HFF-Myc (cell line): ENCODE data around the gene ANKRD50.

ENCODE experiments used
- DNase-seq: peaks from one replicate; pipeline ENCODE4 v3.0.0-alpha.2; 2011; ENCODE audit warnings: low read depth; ENCODE audit errors: extremely low read depth
- H3K4me3 ChIP-seq: replicated peaks from 2 replicates; pipeline ENCODE4 v1.5.1; 2011; ENCODE audit warnings: low read depth, mild to moderate bottlenecking, control low read depth, low read length
- TF ChIP-seq, protein P1 (sequence below): IDR thresholded peaks from 2 replicates; pipeline ENCODE4 v1.5.1; 2012; ENCODE audit warnings: mild to moderate bottlenecking, low read depth, low read length, control low read depth; ENCODE audit errors: missing control alignments

Gene ANKRD50

DNA sequence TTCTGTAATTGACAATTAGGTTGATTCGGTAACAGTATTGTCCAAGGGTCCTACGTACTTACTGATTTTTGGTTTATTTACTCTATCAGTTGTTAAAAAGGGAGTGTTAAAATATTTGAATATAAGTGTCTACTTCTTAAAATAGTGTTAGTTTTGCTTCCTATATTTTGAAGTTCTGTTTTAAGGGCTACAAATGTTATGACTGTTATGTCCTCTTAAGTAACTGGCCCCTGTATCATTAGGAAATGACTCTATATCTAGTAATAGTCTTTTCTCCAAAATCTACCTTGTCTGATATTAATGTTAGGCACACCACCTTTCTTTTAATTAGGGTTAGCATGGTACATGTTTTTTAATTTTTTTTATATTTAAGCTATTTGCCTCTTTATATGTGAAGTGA is 30.1 kb downstream of the ANKRD50 start:
- TF ChIP-seq, protein P1, sequence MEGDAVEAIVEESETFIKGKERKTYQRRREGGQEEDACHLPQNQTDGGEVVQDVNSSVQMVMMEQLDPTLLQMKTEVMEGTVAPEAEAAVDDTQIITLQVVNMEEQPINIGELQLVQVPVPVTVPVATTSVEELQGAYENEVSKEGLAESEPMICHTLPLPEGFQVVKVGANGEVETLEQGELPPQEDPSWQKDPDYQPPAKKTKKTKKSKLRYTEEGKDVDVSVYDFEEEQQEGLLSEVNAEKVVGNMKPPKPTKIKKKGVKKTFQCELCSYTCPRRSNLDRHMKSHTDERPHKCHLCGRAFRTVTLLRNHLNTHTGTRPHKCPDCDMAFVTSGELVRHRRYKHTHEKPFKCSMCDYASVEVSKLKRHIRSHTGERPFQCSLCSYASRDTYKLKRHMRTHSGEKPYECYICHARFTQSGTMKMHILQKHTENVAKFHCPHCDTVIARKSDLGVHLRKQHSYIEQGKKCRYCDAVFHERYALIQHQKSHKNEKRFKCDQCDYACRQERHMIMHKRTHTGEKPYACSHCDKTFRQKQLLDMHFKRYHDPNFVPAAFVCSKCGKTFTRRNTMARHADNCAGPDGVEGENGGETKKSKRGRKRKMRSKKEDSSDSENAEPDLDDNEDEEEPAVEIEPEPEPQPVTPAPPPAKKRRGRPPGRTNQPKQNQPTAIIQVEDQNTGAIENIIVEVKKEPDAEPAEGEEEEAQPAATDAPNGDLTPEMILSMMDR, result no peak
- DNase-seq, result no peak
- no peak overlapping the region for H3K4me3 ChIP-seq

DNA sequence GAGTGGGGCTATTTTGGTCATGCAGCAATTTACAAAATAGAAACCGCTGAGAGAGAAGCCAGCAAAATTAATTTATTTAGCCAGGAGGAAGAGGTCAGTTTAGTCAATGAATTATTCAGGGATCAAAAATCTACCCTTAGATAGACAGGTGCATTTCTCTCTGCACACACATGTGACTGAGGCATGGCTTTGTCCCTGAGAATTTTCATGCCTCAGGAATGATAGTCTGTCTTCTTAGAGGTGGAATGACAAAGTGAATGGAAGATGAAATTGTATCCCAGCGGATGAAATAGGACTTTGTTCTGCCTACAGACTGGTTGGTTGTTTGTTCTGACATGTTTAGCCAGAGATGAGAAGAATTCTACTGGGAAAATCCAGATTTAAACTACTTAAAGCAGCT is 46.0 kb downstream of the ANKRD50 start:
- TF ChIP-seq, protein P1, result no peak
- H3K4me3 ChIP-seq, result no peak overlapping the region
- no peak for DNase-seq

DNA sequence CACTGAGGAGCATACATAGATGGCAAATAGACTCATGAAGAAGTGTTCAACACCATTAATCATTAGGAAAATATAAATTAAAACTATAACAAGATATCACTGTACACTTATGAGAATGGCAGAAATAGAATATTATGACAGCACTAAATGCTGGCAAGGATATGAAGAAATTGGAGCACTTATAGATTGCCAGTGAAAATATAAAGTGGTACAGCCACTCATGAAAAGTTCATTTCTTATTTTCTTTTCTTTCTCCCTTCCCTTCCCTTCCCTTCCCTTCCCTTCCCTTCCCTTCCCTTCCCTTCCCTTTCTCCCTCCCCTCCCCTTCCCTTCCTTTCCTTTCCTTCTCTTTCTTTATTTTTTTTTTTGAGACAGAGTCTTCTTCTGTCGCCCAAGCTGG is 53.7 kb downstream of the ANKRD50 start:
- H3K4me3 ChIP-seq, result no peak overlapping the region
- DNase-seq, result no peak
- TF ChIP-seq, protein P1, result no peak

DNA sequence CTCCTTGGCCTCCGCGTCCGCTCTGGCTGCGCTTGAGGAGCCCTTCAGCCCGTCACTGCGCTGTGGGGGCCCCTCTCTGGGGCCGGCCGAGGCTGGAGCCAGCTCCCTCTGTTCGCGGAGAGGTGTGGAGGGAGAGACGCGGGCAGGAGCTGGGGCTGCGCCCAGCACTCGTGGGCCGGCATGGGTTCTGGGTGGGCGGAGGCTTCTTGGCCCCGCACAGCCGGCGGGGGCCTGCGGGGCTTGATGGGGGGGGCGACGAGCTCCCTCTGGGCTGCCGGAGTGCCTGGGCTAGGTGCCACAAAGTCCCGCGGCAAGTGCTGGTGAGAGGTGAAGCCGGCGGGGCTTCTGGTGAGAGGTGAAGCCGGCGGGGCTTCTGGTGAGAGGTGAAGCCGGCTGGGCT is 61.9 kb downstream of the ANKRD50 start:
- DNase-seq, result no peak
- H3K4me3 ChIP-seq, result no peak overlapping the region
- TF ChIP-seq, protein P1, result no peak

DNA sequence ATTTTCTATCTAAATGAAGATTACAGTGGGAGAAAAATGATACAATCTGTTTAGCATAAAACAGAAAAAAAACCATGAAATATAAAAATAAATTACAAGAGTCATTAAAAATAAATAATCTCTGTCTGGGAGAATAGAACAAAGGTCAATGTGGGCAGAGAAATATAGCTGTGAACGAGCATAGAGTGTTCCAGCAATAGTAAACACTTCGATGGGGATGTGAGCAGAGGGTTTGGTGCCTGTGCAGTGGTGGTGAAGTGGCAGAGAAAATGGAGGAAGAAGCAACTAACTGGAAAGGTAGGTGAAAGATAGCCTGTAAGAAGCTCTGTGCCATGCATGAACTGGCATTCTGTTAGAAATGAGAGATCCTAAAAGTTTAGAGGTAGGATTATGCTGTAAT is 64.9 kb downstream of the ANKRD50 start:
- no peak overlapping the region for H3K4me3 ChIP-seq
- DNase-seq, result no peak

DNA sequence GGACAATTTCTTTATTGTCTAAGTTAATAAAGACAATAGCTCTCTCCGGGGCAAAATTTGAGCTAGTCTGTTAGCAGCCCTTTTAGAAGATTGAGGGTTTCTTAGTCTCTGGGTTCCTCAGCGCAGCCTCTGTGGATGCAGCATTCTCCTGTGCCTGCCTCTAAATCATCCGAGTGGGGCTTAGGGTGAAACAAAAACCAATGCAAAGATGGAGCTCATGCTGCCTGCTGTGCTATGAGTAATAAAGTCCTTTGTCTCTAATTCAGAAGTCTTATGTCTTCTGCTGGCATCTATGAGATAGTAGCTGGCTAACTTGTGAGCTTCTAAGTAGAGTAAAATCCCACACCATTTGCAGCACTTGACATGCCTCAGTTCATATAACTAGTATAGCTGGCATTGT is 67.9 kb downstream of the ANKRD50 start:
- no peak overlapping the region for H3K4me3 ChIP-seq
- no peak for DNase-seq
- TF ChIP-seq, protein P1, result no peak

More for the DNA sequence above, 64.9 kb downstream of the ANKRD50 start:
- TF ChIP-seq, protein P1, result no peak

DNA sequence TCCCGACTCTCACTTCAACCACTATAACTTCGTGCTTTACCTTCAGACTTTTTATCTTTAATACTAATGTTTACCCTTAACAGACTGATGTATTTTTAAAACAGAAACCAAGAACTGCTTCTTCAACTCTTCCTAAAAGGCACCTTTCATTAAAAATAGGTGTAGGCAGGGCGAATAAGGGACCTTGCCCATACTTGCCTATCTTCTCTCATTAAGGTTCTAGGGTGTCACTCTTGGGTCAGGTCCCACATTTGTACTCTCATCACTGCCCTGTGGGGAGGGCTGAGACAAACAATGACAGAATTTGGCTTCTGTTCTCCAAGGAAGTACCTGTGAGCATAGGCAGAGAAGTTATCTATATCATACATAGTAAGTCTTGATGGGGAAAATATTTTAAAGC is 69.7 kb downstream of the ANKRD50 start:
- no peak for DNase-seq
- H3K4me3 ChIP-seq, result no peak overlapping the region
- TF ChIP-seq, protein P1, result no peak
